Activated naive CD4-positive, alpha-beta T cell treated with Interleukin-2 at 50 U/mL for 16 hours (primary cell): ENCODE data around the gene DESI1.

Experiments used
- DNase-seq: peaks from one replicate; pipeline ENCODE4 v3.0.0-alpha.2; 2020

The DESI1 gene

GRCh38 chr22:41555325-41555982 is 65.4 kb downstream of the DESI1 start:
- DNase-seq: no peak

- no peak for DNase-seq
Measured at GRCh38 chr22:41551877-41552582, 68.8 kb downstream of the DESI1 start.

GRCh38 chr22:41550952-41551491 is 69.8 kb downstream of the DESI1 start:
- no peak for DNase-seq

GRCh38 chr22:41548830-41549211 is 72.0 kb downstream of the DESI1 start:
- DNase-seq: no peak
